HG03442 (cell line): Measurements from ENCODE around the gene ODF2.
"Not testable (repeated sequence)": the region's sequence is repeated elsewhere in the genome, so short reads cannot be mapped to it uniquely, and the experiment has no call there.

ENCODE experiments used
- ATAC-seq: cut with Tn5 transposase; IDR thresholded peaks from one replicate; pipeline ENCODE4 v1.9.1; 2021; ENCODE audit warnings: mild to moderate bottlenecking, moderate library complexity; ENCODE audit not compliant: unreplicated experiment

The ODF2 gene

DNA sequence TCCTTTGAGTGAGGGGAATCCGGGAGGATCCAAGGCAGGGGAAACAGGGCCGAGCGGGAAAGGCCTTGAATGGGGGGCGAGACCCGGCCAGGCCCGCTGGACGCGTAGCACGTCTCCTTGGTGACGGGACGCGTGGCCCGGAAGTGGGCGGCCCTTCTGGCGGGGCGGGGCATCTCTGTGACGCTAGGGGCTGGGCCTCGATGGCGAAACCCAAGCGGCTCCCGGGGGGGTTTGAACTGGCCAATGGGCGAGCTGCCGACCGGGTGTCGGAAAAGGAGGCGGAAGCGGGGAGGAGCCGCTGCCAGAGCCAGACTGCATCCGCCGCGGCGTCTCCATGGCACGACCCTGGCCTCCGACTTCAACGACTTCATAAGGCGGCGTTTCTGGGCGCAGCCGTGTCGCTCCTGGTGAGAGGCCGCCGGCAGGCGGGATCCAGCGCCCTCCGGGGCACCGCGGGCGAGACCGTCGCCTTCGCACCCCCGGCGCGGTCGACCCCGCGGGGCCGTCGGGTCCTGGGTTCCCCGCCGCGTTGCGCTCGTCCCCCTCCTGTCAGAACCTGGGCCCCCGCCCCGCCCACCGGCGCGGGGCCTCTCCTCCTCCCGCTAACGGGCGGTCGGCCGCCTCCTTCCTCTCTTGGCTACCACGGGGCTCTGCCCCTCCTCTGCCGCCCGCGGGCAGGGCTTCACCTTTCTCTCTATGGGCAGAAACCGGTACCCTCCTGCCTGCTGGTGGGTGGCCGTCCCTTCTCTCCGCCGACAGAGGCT lies at the start of gene ODF2:
Gene ODF2, plus strand, starts transcription at position 158 of the 764 bp plus-strand sequence. Its CDS starts 86 bp downstream, at position 244.
- peak; percentile 77 for ATAC-seq

DNA sequence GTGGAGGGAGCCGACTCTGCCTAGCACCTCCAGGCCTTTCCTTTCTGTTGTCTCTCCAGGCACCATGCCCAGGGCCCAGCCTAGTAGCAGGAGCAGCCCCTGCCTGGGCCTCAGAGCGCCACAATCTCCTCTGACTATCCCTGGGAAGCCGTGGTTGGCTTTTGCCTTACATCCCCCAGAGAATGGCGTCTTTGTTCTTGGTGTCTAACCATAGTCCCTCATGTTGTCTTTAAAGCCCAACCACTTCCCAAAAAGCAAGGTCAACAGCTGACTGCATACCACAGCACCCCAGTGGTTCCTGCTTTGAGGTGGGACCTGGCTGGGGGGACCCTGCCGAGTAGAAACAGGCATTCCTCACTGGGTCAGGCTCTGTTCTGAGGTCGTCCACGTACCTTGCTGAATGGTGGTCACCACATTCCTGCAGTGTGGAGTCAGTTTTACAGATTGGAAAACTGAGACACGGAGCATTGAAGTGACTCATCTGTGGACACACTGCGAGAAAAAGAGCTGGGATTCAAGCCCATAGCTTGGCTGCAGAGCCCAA lies 48.9 kb upstream of the ODF2 start:
- ATAC-seq: no peak

DNA sequence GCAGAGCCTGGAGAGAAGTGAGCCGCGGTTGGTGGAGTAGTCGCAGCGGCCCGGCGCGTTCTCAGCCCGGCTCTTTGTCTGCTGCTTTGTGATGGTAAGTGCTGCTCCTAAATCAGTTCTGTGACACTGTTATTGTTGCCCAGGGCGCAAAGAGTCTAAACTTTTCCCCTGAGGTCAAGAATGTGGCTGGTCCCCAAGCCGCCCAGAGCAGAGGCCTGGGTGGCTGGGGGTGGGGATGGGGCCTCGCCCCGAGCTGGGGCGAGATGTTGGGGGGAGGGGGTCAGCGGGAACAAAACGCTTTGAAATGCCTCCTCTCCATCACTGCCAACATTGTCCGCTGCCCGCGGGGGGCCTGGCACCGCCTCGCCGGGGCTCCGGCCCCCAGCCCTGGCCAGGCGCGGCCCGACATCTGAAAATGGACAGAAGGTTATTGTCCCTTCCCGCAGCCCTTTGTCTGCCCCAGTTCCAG lies 46.8 kb upstream of the ODF2 start:
- no peak for ATAC-seq

DNA sequence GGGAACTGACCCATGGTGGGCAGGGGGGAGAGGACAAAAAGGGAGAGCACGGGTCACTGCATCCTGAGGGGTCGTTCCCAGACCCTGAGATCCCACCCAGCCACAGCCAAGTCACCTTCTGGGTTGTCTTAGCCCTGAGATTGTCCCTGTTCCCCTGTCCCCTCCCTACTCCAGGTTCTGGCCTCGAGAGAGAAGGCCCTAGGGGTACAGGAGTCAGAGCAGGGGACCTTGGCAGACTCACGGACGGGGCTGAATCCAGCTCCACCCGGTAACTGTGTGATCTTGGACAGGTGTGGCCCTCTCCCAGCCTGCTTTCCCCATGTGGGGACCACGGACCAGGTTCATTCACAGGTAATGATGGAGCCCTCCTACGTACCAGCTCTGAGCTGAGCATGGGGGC lies 46.4 kb upstream of the ODF2 start:
- no peak for ATAC-seq

DNA sequence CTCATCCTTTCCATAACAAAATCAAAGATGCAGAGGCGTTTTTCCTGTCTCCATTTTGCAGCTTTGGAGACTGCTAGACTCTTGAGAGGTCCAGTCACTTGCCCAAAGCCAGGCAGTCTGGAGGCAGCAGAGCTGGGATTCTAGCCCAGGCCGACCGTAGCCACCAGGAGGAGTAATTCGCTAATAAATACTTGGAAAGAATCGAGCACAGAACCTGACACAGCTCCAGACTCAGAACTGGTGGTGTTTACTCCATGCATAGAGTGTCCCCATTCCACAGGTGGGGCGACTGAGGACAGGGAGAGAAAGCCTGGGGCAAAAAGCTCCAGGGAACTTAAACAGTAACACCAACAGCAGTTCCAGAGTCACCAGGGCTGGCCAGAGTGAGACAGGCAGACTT lies 45.8 kb upstream of the ODF2 start:
- ATAC-seq: no peak

DNA sequence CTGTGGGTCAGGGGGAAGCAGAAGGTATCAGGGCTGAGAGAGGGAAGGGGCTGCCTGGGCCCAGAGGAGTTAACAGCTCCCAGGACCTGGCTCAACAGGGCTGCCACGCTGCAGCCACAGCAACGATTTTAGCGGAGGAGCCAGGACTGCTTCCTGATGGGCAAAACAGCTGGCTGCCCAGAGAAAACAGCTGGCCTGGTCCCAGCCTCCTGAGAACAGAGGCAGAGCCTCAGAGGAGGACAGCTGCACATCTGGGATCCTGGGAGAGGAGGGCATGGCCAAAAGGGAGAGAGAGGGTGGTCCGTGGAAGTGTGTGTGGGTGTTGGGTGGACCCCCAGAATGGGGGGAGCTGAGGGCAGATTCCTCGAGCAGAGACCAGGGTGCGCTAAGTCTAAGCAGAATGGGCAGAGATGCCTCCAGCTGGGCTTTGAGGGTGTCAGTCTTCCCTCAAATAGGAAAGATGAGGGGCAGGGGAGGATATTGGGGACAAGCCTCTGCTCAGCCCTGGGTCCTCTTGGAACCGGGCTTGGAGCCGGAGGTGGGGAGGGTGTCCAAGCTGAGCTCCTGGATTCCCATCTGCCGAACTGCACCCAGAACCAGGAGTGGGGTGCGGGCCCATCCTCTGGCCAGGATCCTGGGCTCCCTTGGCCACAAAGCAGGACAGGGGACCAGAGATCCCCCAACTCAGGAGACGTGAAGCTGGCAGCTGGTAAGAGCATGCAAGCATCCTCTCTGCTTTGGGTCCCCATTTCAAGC lies 44.3 kb upstream of the ODF2 start:
- no peak for ATAC-seq

DNA sequence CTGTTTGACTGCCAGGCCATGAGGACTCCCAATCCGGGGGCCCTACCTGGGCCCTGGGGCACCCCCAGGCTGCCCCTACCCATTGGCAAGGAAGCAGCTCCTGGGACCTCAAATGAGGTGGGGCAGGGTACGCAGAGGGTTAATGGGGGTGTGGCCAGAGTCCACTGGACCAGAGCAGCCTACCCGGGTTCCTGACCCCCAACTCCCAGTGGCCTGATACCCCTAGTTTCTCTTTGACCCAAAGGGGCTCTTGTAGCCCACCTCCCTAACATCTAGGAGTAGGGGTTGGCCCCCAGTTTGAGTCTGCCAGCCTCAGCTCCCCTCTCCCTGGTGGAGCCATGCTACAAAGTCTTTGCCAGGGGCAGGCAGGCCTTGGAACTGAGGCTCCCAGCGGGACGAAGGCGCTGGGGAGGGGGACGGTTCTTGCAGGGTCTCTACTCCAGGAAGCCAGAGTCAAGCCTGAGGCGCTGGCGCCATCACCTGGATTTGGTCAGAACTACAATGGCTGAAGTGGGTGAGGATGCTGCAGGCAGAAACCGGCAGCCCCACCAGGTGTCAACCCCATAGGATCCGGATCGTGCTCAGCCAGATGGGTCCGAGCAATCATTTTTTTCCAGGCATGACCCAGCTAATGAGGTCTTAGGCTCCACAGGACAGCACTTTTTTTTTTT lies 43.6 kb upstream of the ODF2 start:
- ATAC-seq: no peak

DNA sequence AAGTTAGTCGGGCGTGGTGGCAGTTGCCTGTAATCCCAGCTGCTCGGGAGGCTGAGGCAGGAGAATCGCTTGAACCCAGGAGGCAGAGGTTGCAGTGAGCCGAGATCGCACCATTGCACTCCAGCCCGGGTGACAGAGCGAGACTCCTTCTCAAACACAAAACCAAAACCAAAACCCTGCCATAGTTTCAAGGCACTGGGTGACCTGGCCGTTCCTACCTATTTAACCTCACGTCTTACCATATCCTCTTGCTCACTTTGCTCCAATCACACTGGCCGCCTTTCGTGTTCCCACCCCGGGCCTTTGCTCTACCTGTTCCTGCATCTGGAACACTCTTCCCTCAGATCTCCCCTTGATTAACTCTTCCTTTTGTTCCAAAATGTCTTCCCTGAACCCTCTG lies 42.1 kb upstream of the ODF2 start:
- not testable (repeated sequence) for ATAC-seq

DNA sequence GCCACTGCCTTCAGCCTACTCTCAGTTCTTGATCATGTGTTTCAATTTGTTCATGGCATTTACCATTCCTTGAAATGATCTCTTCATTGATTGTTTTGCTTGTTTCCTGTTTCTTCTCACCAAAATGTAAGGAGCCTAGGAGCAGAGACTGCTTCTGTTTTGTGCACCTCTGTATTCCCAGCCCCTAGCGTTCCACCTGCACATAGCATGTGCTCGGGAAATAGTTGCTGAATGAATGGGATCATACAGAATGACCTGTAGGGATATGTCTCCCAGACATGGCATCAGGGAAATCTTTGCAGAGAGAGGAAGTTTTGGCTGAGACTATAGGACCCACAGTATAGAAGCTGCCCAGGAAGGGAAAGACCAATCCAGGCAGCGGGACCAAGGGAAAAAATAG lies 41.3 kb upstream of the ODF2 start:
- no peak for ATAC-seq

DNA sequence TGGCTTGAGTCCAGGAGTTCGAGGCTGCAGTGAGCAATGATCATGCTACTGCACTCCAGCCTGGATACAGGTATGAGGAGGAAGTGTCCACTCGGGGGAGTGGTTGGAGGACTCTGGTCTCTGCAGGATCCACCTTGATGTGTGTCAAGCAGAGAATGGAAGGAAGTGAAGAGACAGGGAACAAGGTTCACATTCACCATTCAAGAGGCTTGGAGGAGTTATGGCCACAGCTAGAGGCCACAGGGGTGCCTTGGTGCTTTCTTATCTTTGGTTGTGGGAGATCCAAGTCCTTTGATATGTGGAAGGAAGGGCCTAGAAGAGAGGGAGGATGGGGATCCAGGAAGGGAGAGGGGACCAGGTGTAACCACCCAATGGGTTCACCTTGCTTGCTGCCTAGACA lies 40.5 kb upstream of the ODF2 start:
- no peak for ATAC-seq

DNA sequence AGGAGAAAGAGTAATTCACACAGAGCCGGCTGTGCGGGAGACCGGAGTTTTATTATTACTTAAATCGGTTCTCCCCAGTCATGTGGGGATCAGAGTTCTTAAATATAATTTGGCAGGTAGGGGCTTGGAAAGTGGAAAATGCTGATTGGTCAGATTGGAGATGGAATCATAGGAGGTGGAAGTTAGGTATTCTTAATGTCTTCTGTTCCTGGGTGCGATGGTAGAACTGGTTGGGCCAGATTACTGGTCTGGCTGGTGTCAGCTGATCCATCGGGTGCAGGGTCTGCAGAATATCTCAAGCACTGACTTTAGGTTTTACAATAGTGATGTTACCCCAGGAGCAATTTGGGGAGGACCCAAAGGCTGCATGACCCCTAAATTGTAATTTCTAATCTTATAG lies 39.8 kb upstream of the ODF2 start:
- no peak for ATAC-seq

DNA sequence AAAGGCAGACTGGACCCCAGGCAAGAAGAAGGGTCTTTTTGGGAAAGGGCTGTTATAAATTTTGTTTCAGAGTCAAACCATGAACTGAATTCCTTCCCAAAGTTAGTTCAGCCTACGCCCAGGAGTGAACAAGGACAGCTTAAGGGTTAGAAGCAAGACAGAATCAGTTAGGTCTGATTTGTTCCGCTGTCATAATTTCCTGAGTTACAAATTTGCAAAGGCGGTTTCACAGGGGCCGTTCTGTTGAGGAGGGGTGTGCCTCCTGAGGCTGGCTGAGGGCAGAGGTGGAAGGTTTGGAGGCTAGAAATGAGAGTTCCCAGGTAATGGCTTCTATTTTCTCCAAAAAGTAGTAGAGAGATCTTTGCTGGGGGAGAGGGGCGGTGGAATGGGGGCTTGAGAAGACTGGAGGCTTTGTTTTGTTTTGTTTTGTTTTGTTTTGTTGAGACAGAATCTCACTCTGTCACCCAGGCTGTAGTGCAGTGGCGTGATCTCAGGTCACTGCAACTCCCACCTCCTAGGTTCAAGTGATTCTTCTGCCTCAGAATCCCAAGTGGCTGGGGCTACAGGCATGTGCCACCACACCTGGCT lies 39.3 kb upstream of the ODF2 start:
- no peak for ATAC-seq

DNA sequence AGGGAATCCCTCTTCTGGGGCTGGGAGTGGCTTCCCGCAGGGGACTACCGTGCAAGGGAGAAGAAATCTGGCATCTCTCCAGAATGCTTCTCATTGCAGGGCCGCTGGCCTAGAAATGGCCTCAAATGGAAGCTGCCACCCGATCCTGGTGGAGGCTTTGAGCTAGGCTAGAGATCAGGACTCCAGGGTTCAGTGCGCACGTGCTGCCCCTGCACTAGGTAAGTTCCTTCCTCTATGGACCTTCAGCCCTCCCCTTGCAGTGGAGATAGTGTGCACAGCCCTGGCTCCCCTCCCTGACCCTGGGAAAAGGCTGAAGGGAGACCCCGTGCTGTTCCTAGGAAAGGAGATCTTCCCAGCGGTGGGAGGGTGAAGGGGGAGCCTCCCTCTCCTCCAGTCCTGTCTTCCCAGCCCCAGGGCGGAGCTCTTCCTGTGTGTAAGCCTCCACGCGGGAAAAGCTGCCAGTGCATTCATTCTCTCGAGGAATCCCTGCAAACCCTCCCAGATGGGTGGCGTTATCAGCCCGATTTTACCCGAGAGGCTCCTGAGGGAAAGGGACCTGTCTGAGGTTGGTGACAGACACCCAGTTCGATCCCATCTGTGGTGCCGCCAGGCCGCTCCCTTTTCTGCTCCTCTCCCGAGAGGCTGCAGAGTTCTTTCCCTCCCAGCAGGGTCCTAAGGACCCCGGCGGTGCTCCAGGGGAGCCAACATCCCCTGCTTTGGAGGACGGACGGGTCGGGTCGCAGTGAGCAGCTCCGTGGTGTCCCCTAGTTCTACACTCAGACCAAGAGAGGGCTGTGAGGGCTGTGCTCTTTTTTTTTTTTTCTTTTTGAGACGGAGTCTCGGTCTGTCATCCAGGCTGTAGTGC lies 36.5 kb upstream of the ODF2 start:
- ATAC-seq: no peak

DNA sequence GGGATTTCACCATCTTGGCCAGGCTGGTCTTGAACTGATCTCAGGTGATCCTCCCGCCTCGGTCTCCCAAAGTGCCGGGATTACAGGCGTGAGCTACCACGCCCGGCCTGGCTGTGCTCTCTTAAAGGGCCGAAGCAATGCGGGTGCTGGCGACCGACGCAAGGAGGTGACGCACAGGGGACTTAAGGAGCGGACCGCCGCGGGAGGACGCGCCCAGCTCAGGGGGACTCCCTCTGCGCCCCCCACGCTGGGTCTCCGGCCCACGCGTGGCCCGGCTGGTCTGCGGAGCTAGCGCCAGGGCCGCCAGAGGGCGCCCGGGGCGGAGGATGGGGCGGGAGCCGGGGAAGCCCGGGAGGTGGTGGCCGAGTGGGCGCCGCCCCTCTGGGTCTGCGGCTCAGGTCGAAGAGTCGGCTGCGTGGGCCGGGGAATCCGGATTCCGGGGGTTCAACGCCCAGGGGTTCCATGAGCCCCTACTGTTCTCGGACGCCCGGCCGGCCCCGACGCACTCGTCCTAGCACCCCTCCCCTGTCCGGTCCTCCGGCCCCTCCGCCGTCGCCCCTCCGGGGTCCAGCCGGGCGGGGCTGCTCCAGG lies 35.7 kb upstream of the ODF2 start:
- ATAC-seq: peak; percentile 70

DNA sequence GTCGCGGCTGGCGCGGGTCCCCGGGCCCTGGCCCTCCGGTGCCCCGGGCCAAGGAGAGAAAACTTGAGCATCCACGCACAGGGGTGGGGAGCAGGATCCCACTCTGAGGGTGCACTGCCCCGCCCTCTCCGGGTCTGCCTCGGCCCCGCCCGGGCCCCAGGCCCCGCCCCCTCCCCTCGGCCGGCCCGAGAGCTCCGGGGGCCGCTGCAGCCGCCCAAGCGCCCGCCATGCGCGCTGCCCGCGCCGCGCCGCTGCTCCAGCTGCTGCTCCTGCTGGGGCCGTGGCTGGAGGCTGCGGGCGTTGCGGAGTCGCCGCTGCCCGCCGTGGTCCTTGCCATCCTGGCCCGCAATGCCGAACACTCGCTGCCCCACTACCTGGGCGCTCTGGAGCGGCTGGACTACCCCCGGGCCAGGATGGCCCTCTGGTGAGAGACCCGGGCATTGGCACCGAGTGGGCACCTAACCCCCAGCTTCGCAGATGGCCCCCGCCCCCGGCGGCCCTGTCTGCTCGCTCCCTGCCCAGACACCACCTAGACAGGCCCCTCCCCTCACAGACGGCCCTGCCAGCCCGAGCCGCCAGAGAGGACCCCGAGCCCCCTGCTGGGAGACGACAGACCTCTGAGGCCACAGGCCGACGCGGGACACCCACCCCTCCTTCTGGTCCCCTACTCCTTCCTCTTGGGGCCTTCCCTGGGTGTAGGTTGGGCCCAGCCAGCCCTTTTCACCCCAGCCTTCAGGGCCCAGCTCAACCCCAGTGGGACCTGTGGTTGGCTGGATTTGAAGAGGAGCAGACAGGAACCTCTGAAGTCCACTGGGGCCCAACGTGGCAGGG lies 34.9 kb upstream of the ODF2 start, which contains the start of gene CERCAM:
Gene CERCAM, plus strand, starts transcription at position 207 of the 831 bp plus-strand sequence. Its CDS starts 21 bp downstream, at position 228.
- peak; percentile 69 for ATAC-seq

DNA sequence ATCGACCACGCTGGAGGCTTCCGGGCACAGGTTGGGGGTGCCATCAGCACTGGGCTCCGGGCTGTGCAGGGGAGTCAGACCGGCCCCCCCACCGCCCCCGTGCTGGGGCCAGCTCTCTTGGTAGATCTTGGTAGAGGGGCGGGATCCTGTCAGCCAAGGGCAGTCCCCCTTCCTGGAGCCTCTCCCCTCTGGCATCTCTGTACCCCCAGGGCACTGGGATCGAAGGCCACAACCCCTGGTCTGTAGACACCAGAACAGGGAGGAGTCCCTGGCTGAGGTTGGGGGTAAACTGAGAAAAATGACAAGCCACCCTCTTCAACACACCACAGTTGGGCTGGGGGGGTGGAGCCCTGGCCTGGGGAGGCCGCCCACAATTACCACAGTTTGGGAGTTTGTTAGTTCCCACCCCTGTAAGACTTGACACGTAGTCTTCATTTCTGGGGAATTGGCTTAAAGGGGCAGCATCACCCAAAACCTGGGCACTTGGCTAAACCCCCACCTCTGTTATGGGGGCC lies 34.3 kb upstream of the ODF2 start:
- no peak for ATAC-seq

DNA sequence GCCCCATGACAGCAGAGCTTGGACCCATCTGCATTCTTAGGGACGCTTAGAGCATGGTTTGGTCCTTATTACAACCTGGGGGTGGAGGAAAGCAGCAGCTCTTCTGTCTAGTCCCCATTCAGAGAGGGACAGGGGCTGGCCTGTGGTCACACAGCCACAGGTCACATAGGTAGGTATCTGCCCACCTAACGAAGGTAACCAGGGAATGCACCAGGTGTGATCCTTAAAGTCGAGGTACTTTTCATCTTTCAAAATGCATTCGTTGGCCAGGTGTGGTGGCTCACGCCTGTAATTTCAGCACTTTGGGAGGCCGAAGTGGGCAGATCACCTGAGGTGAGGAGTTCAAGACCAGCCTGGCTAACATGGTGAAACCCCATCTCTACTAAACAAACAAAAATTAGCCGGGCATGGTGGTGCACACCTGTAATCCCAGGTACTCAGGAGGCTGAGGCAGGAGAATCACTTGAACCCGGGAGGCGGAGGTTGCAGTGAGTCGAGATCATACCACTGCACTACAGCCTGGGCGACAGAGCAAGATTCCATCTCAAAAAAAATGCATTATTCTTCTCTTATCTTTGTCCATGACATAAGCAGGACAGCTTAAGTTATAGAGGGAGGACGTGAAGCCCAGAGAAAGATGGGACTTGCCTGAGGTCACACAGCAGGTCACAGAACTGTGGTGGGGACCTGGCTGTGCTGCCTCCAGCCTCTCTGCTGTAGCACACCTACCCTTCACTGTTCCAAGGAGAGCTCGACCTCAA lies 33.6 kb upstream of the ODF2 start:
- ATAC-seq: not testable (repeated sequence)

DNA sequence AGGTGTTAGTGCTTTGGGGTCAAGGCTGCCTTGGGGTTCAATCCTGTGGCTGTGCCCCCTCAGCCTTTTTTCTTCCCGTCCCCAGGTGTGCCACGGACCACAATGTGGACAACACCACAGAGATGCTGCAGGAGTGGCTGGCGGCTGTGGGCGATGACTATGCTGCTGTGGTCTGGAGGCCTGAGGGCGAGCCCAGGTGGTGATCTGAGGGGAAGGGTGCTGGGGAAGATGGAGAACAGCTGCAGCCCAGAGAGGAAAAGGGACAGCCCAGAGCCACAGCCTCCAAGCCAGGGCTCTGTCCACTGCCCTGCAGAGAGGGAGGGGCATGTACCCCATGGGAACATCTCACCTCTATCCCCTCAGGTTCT lies 33.0 kb upstream of the ODF2 start:
- ATAC-seq: no peak
